SH-SY5Y (cell line): ENCODE measurements around the gene ARHGEF16.

Source experiments
- GATA2 ChIP-seq: IDR thresholded peaks from 2 replicates; pipeline ENCODE4 v1.6.1; 2011; ENCODE audit warnings: mild to moderate bottlenecking, low read depth, low read length
- GATA3 ChIP-seq: IDR thresholded peaks from 2 replicates; pipeline ENCODE4 v1.6.1; 2011; ENCODE audit warnings: low read depth, mild to moderate bottlenecking, low read length, moderate library complexity

DNA sequence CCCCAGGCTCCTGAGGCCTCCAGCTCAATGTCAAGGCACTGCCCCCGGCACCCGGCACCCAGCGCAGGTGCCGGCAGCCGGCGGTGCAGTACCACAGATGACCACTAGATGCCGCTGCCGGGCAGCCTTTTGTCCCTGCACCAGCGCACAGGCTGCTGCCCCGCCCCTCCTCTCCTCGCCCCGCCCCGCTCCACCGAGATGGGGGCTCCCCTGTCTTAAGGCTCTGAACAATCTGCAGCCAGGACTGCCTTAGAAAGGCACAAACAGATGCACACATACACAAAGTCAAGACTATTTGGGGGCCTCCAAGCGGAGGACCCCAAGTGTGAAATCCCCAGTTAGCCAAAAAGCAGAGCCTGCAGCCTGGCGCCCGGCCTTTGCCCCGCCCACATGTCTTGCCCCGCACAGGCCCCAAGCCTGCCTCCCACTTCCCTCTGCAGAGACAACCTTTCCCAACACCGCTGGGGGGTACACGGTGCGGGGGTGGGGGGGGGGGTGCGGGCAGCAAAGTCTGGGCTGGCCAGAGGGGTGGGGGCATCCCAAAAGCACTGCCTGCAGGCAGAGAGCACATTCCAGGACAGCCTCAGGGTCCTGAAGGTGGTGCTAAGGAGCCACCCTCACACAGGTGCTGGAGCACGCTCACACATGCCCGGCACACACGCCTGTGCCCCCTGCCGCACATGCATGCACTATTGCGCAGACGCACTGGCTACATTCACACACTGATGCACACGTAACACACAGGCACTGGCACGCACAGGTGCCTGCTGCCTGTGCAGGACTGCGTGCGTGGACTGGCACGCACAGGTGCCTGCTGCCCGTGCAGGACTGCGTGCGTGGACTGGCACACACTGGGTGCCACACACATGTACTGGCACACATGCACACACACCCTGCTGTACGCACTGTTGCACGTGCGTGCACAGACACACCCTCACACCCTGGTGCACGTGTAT lies 37.1 kb downstream of the ARHGEF16 start:
- TF ChIP-seq GATA2 (no peak), GATA3 (no peak)
